MM.1S (cell line): ENCODE data around the gene TSPOAP1.

Experiments used
- CTCF ChIP-seq: fragments of 300-600 bp; sonication (generic); IDR thresholded peaks from 2 replicates; pipeline ENCODE4 v1.5.1; 2016; ENCODE audit warnings: antibody characterized with exemption, low read length, mixed read lengths
- EZH2 ChIP-seq: fragments of 300-600 bp; sonication (generic); optimal IDR thresholded peaks from 2 replicates; pipeline ENCODE3; 2017; ENCODE audit warnings: low read depth, mild to moderate bottlenecking, antibody characterized with exemption, low read length, mixed read lengths
- EZH2phosphoT487 ChIP-seq: fragments of 300-600 bp; sonication (generic); IDR thresholded peaks from 2 replicates; pipeline ENCODE4 v1.6.1; 2018; ENCODE audit warnings: antibody characterized with exemption, low read length

DNA sequence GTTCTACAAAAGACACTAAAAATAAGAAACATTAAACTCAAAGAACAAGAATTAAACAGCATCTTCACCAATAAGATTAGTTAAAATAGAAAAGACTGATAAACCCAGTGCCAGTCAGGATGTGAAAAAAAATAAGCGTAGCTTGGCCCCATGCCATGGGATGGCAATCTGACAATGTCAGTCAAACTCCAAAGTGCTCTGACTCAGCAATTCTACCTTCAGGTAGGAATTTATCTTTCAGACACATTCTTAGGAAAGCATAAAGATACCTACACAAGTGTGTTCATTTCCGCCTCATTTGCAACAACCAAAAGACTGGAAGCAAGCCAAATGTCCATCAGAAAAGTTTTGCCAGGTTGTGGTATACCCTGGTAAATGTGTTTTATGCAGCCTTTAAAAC, 38.7 kb downstream of the TSPOAP1 start:
- TF ChIP-seq CTCF (no peak), EZH2 (no peak), EZH2phosphoT487 (no peak)
